Sigmoid colon (tissue), 7 donors: ENCODE results near the gene SMARCC1. TPM values are rescaled to one million over a fixed set of nuclear protein-coding genes. Genes with fewer than 3 reads are reported as not detected.

ENCODE experiments used
- DNase-seq: peaks from one replicate; pipeline ENCODE4 v3.0.0-alpha.2; 2019
- H3K27ac ChIP-seq, 4 donors: fragments of 200-600 bp; sonication (generic); one replicate each; pipeline ENCODE4 v1.5.1; 2016 to 2019; ENCODE audit warnings: mild to moderate bottlenecking in 1 of 4
- H3K27me3 ChIP-seq, 3 donors: fragments of 200-600 bp; sonication (generic); one replicate each; pipeline ENCODE4 v1.5.1; 2019; ENCODE audit warnings: mild to moderate bottlenecking in 1 of 3
- H3K36me3 ChIP-seq, 4 donors: fragments of 200-600 bp; sonication (generic); one replicate each; pipeline ENCODE4 v1.5.1; 2016 to 2019
- H3K4me1 ChIP-seq, 4 donors: fragments of 200-600 bp; sonication (generic); one replicate each; pipeline ENCODE4 v1.5.1; 2017 to 2019
- H3K4me3 ChIP-seq, 4 donors: fragments of 200-600 bp; sonication (generic); one replicate each; pipeline ENCODE4 v1.5.1; 2017 to 2019; ENCODE audit warnings: mild to moderate bottlenecking in 2 of 4, moderate library complexity in 1 of 4
- H3K9me3 ChIP-seq, 4 donors: fragments of 200-600 bp in 3 of 4; sonication (generic) in 3 of 4; one replicate each; pipeline versions ENCODE4 v1.5.1 to v1.6.1; 2013 to 2019
- EP300 ChIP-seq, 4 donors: sonication (generic); formaldehyde crosslinking; IDR thresholded peaks; one replicate each; pipeline ENCODE4 v1.6.1; 2017; ENCODE audit warnings: antibody characterized with exemption in 4 of 4
- POLR2A ChIP-seq, 2 donors: fragments of 450-650 bp; IDR thresholded peaks; one replicate each; pipeline ENCODE4 v1.6.1; 2016; ENCODE audit warnings: antibody characterized with exemption in 2 of 2, mild to moderate bottlenecking in 2 of 2, moderate library complexity in 2 of 2
- POLR2AphosphoS5 ChIP-seq, 4 donors: sonication (generic); formaldehyde crosslinking; IDR thresholded peaks; one replicate each; pipeline ENCODE4 v1.6.1; 2017; ENCODE audit warnings: antibody characterized with exemption in 4 of 4
- WGBS, 2 donors: extraction: QIAGEN DNeasy Blood & Tissue Kit; methylation state at CpG; one replicate each; pipeline ENCODE4 v1.1.7; 2013; 5-methylcytosine and 5-hydroxymethylcytosine counted together
- intact Hi-C: fragments of 100-400 bp; cut with DNase I; formaldehyde crosslinking; loops from one replicate; pipeline ENCODE4 v1.15.1; 2023
- polyA plus RNA-seq, 3 donors: library from polyadenylated mRNA; stranded (reverse); fragments of 200-250 nt; gene quantifications; one replicate each; pipeline ENCODE4 v1.2.3, GENCODE V29; 2013
- total RNA-seq, 4 donors: library from RNA; depleted of rRNA; stranded (reverse); fragments of >200 nt; gene quantifications; one replicate each; pipeline ENCODE4 v1.1.0, GENCODE V29; 2016
- TF ChIP-seq, protein P1 (sequence below), 4 experiments: fragments of 450-650 bp in 3 of 4; fragments of 200-600 bp in 1 of 4; IDR thresholded peaks; one replicate each; pipeline ENCODE4 v1.5.1; 2016 to 2019; ENCODE audit warnings: antibody characterized with exemption in 4 of 4, mild to moderate bottlenecking in 3 of 4, moderate library complexity in 2 of 4
- donor health status: healthy with polysubstance abuse.
- donor health status: Bipolar disorder and iron deficiency.
- donor health status: healthy.

The SMARCC1 gene
- total and polyA plus RNA-seq, 7 donors, result 11.1 to 57.3 (median 43.9) TPM

DNA sequence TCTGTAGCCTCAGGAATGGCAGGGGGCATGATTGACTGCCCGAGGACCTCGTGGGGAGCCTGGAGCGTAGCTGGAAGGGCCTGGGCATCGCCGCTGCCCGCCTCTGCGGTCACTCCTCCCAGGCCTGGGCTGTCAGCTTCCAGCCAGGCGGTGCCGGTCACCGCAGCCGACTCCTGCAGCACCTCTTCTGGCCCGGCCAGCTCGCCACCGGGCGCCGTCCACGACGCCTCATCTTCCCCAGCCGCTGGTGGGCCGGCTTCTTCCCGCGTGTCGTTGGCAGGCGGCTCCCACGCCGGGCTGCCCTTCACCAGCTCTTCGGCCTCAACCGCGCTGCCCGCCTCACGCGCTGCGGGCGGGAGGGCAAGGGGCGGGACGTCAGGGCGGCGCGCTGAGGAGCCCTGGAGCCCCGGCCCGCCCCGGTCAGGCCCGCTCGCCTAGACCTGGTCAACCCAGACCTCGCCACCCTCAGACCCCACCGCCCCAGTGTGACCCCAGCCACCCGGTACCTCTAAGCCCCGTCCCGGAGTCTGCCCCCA is 204.0 kb downstream of the SMARCC1 start:
- H3K4me1 ChIP-seq, result peaks cover 0 to 20% (median 16%) of the 10 kb centered on the region in 4 donors
- no peak for DNase-seq
- 4 to 6% methylated on average over 49 of the region's 49 CpGs for WGBS, 2 donors
- H3K27ac ChIP-seq, result peak overlapping the region in 1 of 4 donors; percentile 43
- no peaks in the 10 kb centered on the region for H3K36me3 ChIP-seq
- intact Hi-C loops, result loop anchor here (10.0 kb wide), 1 partner anchor 53 kb away; no protein-coding TSS in a partner anchor
- H3K27me3 ChIP-seq, result peaks cover 0 to 26% (median 0%) of the 10 kb centered on the region in 3 donors
- no peak for TF ChIP-seq POLR2A (IDR thresholded peaks at IDR 0.05)
- TF ChIP-seq, protein P1, sequence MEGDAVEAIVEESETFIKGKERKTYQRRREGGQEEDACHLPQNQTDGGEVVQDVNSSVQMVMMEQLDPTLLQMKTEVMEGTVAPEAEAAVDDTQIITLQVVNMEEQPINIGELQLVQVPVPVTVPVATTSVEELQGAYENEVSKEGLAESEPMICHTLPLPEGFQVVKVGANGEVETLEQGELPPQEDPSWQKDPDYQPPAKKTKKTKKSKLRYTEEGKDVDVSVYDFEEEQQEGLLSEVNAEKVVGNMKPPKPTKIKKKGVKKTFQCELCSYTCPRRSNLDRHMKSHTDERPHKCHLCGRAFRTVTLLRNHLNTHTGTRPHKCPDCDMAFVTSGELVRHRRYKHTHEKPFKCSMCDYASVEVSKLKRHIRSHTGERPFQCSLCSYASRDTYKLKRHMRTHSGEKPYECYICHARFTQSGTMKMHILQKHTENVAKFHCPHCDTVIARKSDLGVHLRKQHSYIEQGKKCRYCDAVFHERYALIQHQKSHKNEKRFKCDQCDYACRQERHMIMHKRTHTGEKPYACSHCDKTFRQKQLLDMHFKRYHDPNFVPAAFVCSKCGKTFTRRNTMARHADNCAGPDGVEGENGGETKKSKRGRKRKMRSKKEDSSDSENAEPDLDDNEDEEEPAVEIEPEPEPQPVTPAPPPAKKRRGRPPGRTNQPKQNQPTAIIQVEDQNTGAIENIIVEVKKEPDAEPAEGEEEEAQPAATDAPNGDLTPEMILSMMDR (IDR thresholded peaks at IDR 0.05), result no peak
- TF ChIP-seq POLR2AphosphoS5 (IDR thresholded peaks at IDR 0.05), result no peak
- no peak for TF ChIP-seq EP300 (IDR thresholded peaks at IDR 0.05)
- no peaks in the 10 kb centered on the region for H3K9me3 ChIP-seq
- peak overlapping the region; percentile 39 to 76 (median 68) for H3K4me3 ChIP-seq

DNA sequence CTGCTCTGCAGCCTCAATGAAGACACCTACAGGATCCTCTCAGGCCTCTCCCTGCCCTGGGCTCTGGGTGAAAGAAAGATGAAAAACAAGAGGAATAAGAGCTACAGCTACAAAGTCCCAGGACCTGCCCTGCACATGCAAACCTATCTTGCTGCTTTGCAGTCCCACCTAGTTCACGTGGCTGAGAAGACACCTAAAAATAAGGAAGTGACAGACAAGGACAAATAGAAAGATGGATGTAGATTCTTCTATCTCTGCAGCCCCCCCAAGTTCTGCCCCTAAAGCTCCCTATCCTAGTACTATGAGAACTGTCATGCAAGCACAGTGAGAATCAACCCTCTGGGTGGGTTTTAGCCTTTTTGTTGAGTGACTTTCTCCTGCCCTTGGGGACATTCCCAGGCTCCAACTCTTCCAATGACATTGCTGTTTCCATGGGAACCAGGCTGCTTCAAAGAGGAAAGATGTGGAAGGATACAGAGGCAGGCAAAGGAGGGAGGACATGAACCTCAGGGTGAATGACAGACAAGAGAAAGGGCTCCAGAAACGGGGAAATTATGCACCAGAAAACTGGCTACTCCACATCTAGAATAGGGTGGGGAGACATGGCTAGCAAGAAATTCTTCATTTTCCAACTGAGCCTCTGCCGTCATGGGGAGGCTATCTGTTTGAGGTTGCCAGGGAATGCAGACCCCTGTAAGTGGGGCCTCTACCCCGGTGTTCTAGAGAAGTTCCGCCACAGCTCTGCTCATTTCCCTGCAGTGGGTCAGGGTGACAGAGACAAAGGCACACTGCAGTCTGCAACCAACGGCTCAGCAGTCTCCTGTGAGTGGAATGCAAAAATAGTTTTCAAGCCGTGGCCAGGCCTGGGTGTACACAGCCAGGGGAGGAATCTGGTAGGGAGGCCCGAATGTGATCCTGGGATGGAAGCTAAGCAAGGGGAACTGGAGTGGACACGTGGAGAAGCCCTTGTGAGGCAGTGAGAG is 208.2 kb downstream of the SMARCC1 start:
- Histone ChIP-seq H3K4me1 (peaks cover 0 to 13% (median 10%) of the 10 kb centered on the region in 4 donors), H3K36me3 (no peaks in the 10 kb centered on the region), H3K27me3 (peaks cover 0 to 15% (median 0%) of the 10 kb centered on the region in 3 donors), H3K4me3 (no peak overlapping the region), H3K9me3 (no peaks in the 10 kb centered on the region), H3K27ac (no peak overlapping the region)
- 78 to 80% methylated on average over 9 of the region's 9 CpGs for WGBS, 2 donors
- TF ChIP-seq POLR2A (IDR thresholded peaks at IDR 0.05), result no peak
- TF ChIP-seq, protein P1 (IDR thresholded peaks at IDR 0.05), result no peak
- no peak for TF ChIP-seq POLR2AphosphoS5 (IDR thresholded peaks at IDR 0.05)
- no peak for DNase-seq
- intact Hi-C loops, result loop anchor here (10.0 kb wide), 1 partner anchor 49 kb away; no protein-coding TSS in a partner anchor

DNA sequence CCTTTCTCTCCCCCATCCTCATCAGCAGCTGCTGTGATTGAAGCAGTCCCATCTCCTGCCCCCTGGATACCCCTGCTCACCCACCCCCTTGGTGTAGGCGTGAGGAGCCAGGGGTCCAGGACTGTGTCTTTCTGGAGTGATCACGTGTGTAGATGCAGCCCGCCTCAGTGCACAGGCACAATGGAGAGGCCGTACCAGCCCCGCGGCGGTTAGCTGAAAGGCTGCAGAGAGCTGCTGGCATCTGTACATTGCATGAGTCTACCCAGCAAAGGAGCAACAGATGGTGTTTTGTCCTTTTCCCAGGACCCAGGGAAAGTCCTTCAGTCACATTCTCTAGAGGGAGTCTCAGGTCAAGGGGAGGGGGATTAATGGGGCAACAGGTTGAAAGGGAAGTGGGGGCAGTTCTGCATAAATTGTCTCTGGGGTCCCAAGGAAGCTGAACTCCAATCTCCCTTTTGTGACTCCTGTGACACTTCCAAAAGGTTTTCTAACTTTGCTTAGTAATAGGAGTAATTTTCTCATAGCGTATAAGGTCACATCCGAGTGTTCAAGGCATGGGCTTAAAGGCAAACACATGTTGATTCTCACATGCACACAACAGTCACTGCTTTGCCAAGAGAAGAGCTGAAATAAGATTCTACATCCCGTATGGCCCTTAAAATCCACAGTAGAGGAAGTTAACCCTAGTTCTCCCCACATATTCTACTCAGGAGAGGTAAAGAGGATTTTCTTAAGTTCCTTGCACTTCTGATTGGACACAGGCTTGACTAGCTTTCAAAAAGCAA is 210.1 kb downstream of the SMARCC1 start:
- H3K27me3 ChIP-seq, result peaks cover 0 to under 1% (median 0%) of the 10 kb centered on the region in 3 donors

DNA sequence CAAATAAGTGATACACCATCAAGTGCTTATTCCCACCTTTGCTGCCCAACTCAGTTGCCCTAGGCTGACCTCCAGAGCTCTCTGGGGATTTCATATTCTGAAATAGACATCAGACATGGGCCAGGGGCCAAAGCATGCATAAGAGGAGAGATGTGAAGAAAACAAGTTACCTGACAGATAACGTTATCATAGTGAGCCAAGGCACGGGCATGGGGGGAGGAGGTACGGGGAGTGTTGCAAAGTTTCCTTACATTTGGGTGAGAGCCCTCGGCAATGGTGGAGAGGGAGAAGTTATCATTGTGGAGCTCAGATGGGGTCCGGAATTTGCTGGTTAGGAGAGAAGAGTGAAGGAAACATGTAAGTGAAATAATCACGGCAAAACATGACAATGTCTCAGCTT is 212.8 kb downstream of the SMARCC1 start:
- H3K27me3 ChIP-seq, result no peaks in the 10 kb centered on the region
- no peaks in the 10 kb centered on the region for H3K36me3 ChIP-seq
- WGBS, 2 donors, result 94 to 96% methylated on average over 6 of the region's 6 CpGs
- intact Hi-C loops, result no loop called here
- H3K4me3 ChIP-seq, result no peak overlapping the region
- no peak for DNase-seq
- H3K9me3 ChIP-seq, result no peaks in the 10 kb centered on the region
- H3K27ac ChIP-seq, result no peak overlapping the region
- no peaks in the 10 kb centered on the region for H3K4me1 ChIP-seq
- TF ChIP-seq POLR2A (IDR thresholded peaks at IDR 0.05), result no peak
- TF ChIP-seq, protein P1 (IDR thresholded peaks at IDR 0.05), result no peak
- TF ChIP-seq POLR2AphosphoS5 (IDR thresholded peaks at IDR 0.05), result no peak
- TF ChIP-seq EP300 (IDR thresholded peaks at IDR 0.05), result no peak

More for the DNA sequence above, 210.1 kb downstream of the SMARCC1 start:
- intact Hi-C loops, result loop anchor here (10.0 kb wide), 1 partner anchor 47 kb away; no protein-coding TSS in a partner anchor
- Histone ChIP-seq H3K36me3 (no peaks in the 10 kb centered on the region), H3K27ac (no peak overlapping the region), H3K9me3 (no peaks in the 10 kb centered on the region), H3K4me1 (no peaks in the 10 kb centered on the region), H3K4me3 (no peak overlapping the region)
- no peak for DNase-seq
- TF ChIP-seq POLR2AphosphoS5 (IDR thresholded peaks at IDR 0.05), result no peak
- TF ChIP-seq EP300 (IDR thresholded peaks at IDR 0.05), result no peak
- TF ChIP-seq POLR2A (IDR thresholded peaks at IDR 0.05), result no peak
- TF ChIP-seq, protein P1 (IDR thresholded peaks at IDR 0.05), result no peak
- 79 to 84% methylated on average over 10 of the region's 10 CpGs for WGBS, 2 donors
